OCI-LY3 (cell line): ENCODE measurements around the gene CXXC5.

Source experiments
- H2AFZ ChIP-seq: fragments of 200-600, 300-600 bp; shearing (Covaris generic); 2 replicates; pipeline ENCODE4 v1.6.0; 2014; ENCODE audit warnings: antibody characterized with exemption, low read depth, low read length
- H3K27ac ChIP-seq: fragments of 200-600, 300-600 bp; sonication (generic); 2 replicates; pipeline ENCODE4 v1.5.1; 2014; ENCODE audit warnings: mild to moderate bottlenecking, low read length, moderate library complexity, mixed read lengths
- H3K27me3 ChIP-seq: fragments of 200-600, 300-600 bp; sonication (generic); 2 replicates; pipeline ENCODE4 v1.6.1; 2014; ENCODE audit warnings: low read depth, low read length, mixed read lengths
- H3K36me3 ChIP-seq: fragments of 200-600, 300-600 bp; sonication (generic); replicated peaks from 2 replicates; pipeline ENCODE3; 2014; ENCODE audit warnings: low read depth, low read length, mixed read lengths
- H3K4me1 ChIP-seq: fragments of 300-600, 200-600 bp; sonication (generic); 2 replicates; pipeline ENCODE4 v1.6.1; 2014; ENCODE audit warnings: low read length, mixed read lengths
- H3K4me2 ChIP-seq: fragments of 200-600, 300-600 bp; sonication (generic); 2 replicates; pipeline ENCODE4 v1.6.1; 2014; ENCODE audit warnings: low read length, mixed read lengths
- H3K4me3 ChIP-seq: fragments of 300-600, 200-600 bp; sonication (generic); 2 replicates; pipeline ENCODE4 v1.5.1; 2014; ENCODE audit warnings: antibody characterized with exemption, mild to moderate bottlenecking, low read length, moderate library complexity
- H3K79me2 ChIP-seq: fragments of 300-600, 200-600 bp; shearing (Covaris generic); 2 replicates; pipeline ENCODE4 v1.6.1; 2014; ENCODE audit warnings: mild to moderate bottlenecking, low read length, mixed read lengths
- H3K9ac ChIP-seq: fragments of 300-600, 200-600 bp; shearing (Covaris generic); 2 replicates; pipeline ENCODE4 v1.6.0; 2014; ENCODE audit warnings: mild to moderate bottlenecking, low read length, moderate library complexity
- H3K9me3 ChIP-seq: fragments of 200-600, 300-600 bp; shearing (Covaris generic); 2 replicates; pipeline ENCODE4 v1.6.1; 2014; ENCODE audit warnings: low read length, mixed read lengths; ENCODE audit not compliant: insufficient read depth
- H4K20me1 ChIP-seq: fragments of 200-600, 300-600 bp; sonication (generic); 2 replicates; pipeline ENCODE4 v1.6.1; 2016; ENCODE audit warnings: low read length, mixed read lengths; ENCODE audit not compliant: insufficient read depth
- EZH2phosphoT487 ChIP-seq: fragments of 200-600 bp; shearing (Covaris generic); IDR thresholded peaks from 2 replicates; pipeline ENCODE4 v1.6.1; 2018; ENCODE audit warnings: antibody characterized with exemption, mixed run types, low read depth
- TF ChIP-seq, protein P1 (sequence below): fragments of 200-600, 300-600 bp; sonication (generic); IDR thresholded peaks from 2 replicates; pipeline ENCODE4 v1.5.1; 2014; ENCODE audit warnings: antibody characterized with exemption, low read length, low read depth

The CXXC5 gene

DNA sequence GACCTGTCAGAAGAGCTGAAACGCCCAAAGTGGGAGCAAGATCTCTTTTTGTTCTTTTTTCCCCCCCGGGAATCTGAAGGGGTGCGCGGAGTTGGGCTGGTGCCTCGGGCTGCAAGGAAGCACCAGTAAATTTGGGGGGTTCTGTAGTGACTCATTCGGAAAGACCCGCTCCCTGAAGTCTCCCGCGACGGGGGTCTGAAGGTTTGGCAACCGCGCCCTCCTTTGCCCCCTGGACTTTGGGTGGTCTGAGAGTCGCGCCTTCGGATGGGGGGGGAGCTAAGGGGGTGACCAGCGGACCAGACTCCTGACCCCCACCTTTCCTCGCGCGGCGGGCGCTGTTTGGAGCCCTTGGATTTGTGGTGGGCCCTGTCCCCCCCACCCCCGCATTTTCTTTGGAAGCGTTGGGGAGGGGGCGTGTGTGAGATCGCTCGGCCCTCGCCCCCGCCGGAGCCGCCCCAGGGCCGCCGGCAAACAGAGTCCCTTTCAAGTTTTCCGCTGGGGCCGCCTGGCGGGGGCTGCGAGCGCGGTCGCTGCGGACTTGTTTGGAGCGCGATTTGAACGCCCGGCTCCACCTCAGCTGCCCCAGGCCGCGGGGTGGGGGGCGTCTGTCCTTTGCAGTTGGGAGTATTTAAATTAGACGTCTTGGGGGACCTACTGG is 2.0 kb downstream of the CXXC5 start:
- peak overlapping the region; percentile 98 for H3K4me2 ChIP-seq
- no peak overlapping the region for H2AFZ ChIP-seq
- peaks cover 6% of the 10 kb centered on the region; the same call in 1 of the 2 replicates for H3K27me3 ChIP-seq
- H3K27ac ChIP-seq, result peak overlapping the region; percentile 87
- H3K4me3 ChIP-seq, result peak overlapping the region; percentile 88
- H4K20me1 ChIP-seq, result peaks cover 34% of the 10 kb centered on the region
- H3K4me1 ChIP-seq, result peaks cover 53% of the 10 kb centered on the region
- peaks cover 77% of the 10 kb centered on the region for H3K79me2 ChIP-seq
- no peaks in the 10 kb centered on the region for H3K36me3 ChIP-seq
- H3K9me3 ChIP-seq, result no peaks in the 10 kb centered on the region
- TF ChIP-seq, protein P1, sequence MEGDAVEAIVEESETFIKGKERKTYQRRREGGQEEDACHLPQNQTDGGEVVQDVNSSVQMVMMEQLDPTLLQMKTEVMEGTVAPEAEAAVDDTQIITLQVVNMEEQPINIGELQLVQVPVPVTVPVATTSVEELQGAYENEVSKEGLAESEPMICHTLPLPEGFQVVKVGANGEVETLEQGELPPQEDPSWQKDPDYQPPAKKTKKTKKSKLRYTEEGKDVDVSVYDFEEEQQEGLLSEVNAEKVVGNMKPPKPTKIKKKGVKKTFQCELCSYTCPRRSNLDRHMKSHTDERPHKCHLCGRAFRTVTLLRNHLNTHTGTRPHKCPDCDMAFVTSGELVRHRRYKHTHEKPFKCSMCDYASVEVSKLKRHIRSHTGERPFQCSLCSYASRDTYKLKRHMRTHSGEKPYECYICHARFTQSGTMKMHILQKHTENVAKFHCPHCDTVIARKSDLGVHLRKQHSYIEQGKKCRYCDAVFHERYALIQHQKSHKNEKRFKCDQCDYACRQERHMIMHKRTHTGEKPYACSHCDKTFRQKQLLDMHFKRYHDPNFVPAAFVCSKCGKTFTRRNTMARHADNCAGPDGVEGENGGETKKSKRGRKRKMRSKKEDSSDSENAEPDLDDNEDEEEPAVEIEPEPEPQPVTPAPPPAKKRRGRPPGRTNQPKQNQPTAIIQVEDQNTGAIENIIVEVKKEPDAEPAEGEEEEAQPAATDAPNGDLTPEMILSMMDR, result peak; percentile 25
- no peak for TF ChIP-seq EZH2phosphoT487
- peak overlapping the region; percentile 93 for H3K9ac ChIP-seq

DNA sequence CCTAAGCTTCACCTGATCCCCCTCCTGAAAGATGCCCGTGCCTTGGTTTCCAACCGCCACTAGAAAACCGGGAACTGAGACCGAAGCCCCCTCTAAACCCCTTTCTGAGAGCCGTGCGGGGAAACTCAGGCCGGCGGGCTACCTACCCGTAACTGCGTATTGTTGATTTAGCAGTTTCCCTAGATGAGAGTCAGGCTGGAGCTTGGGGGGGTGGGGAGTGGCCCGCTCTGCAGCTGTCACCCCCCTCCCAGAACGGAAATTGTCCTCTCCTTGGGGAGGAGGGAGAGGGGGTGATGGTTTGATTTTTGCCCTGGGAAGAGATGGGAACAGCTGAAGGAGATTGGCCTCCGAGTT is 2.5 kb downstream of the CXXC5 start:
- Histone ChIP-seq H3K36me3 (no peaks in the 10 kb centered on the region), H2AFZ (no peak overlapping the region), H3K79me2 (peaks cover 82% of the 10 kb centered on the region), H3K9ac (peak overlapping the region; percentile 93), H3K4me3 (peak overlapping the region; percentile 88), H3K27me3 (peaks cover 6% of the 10 kb centered on the region; the same call in 1 of the 2 replicates), H4K20me1 (peaks cover 39% of the 10 kb centered on the region), H3K4me1 (peaks cover 55% of the 10 kb centered on the region), H3K27ac (peak overlapping the region; percentile 87), H3K9me3 (no peaks in the 10 kb centered on the region), H3K4me2 (peak overlapping the region; percentile 98)
- no peak for TF ChIP-seq EZH2phosphoT487
- TF ChIP-seq, protein P1, result no peak

GRCh38 chr5:139651043-139651834 is 3.1 kb downstream of the CXXC5 start:
- H3K4me3 ChIP-seq, result peak overlapping the region; percentile 88
- H3K9me3 ChIP-seq, result no peaks in the 10 kb centered on the region
- peaks cover 6% of the 10 kb centered on the region; the same call in 1 of the 2 replicates for H3K27me3 ChIP-seq
- peaks cover 3% of the 10 kb centered on the region for H3K36me3 ChIP-seq
- H3K27ac ChIP-seq, result peak overlapping the region; percentile 87
- H3K4me1 ChIP-seq, result peaks cover 59% of the 10 kb centered on the region
- H4K20me1 ChIP-seq, result peaks cover 45% of the 10 kb centered on the region
- H3K9ac ChIP-seq, result peak overlapping the region; percentile 93
- TF ChIP-seq, protein P1, result no peak
- no peak for TF ChIP-seq EZH2phosphoT487
- no peak overlapping the region for H2AFZ ChIP-seq
- H3K4me2 ChIP-seq, result peak overlapping the region; percentile 98
- peaks cover 88% of the 10 kb centered on the region for H3K79me2 ChIP-seq
